Keratinocyte (primary cell): ENCODE data around the gene COL16A1. TPM values are rescaled to one million over a fixed set of nuclear protein-coding genes. Genes with fewer than 3 reads are reported as not detected.

Experiments
- DNase-seq: peaks from one replicate; pipeline ENCODE4 v3.0.0-alpha.2; 2011; ENCODE audit warnings: low read depth, missing footprints, low spot score
- FAIRE-seq: peaks from 2 replicates; lab custom pipeline; 2011; peaks lifted over from hg19 to GRCh38; lab: Jason Lieb, UNC
- H2AFZ ChIP-seq: 2 replicates; pipeline ENCODE4 v1.6.0; 2012; ENCODE audit warnings: low read length, control low read depth, inconsistent platforms; ENCODE audit not compliant: control insufficient read depth
- H3K27ac ChIP-seq: 2 replicates; pipeline ENCODE4 v1.5.1; 2011; ENCODE audit warnings: low read length; ENCODE audit not compliant: control insufficient read depth, insufficient read depth
- H3K27me3 ChIP-seq: 3 replicates; pipeline ENCODE4 v1.6.0; 2011; ENCODE audit warnings: low read length; ENCODE audit not compliant: control insufficient read depth, insufficient read depth; ENCODE audit errors: extremely low read depth
- H3K36me3 ChIP-seq, 2 experiments: 2 replicates in 1 of 2; 3 replicates in 1 of 2; pipeline ENCODE4 v1.5.1; 2011; ENCODE audit warnings: low read length in 2 of 2, mild to moderate bottlenecking in 1 of 2; ENCODE audit not compliant: control insufficient read depth in 2 of 2, insufficient read depth in 2 of 2; ENCODE audit errors: extremely low read depth in 1 of 2
- H3K4me1 ChIP-seq: 3 replicates; pipeline ENCODE4 v1.5.1; 2011; ENCODE audit warnings: low read length; ENCODE audit not compliant: control insufficient read depth, insufficient read depth; ENCODE audit errors: extremely low read depth
- H3K4me2 ChIP-seq: 3 replicates; pipeline ENCODE4 v1.6.0; 2011; ENCODE audit warnings: low read depth, low read length; ENCODE audit not compliant: control insufficient read depth, insufficient read depth; ENCODE audit errors: extremely low read depth
- H3K4me3 ChIP-seq, 3 experiments: fragments of 200-600 bp in 1 of 3; sonication (generic) in 1 of 3; 2 replicates in 2 of 3; 3 replicates in 1 of 3; pipeline ENCODE4 v1.5.1; 2011 to 2016; ENCODE audit warnings: low read length in 3 of 3, mild to moderate bottlenecking in 3 of 3, control low read depth in 2 of 3, inconsistent platforms in 1 of 3, low read depth in 1 of 3, mixed read lengths in 1 of 3, mixed run types in 1 of 3, moderate library complexity in 1 of 3; ENCODE audit not compliant: control insufficient read depth in 2 of 3, insufficient read depth in 2 of 3; ENCODE audit errors: extremely low read depth in 1 of 3
- H3K79me2 ChIP-seq: 2 replicates; pipeline ENCODE4 v1.6.0; 2012; ENCODE audit warnings: low read length; ENCODE audit not compliant: control insufficient read depth, insufficient read depth
- H3K9ac ChIP-seq: 3 replicates; pipeline ENCODE4 v1.6.0; 2011; ENCODE audit warnings: low read length; ENCODE audit not compliant: control insufficient read depth, insufficient read depth; ENCODE audit errors: extremely low read depth
- H3K9me1 ChIP-seq: 3 replicates; pipeline ENCODE4 v1.6.0; 2011; ENCODE audit warnings: low read length; ENCODE audit not compliant: control insufficient read depth, insufficient read depth; ENCODE audit errors: extremely low read depth
- H3K9me3 ChIP-seq: 2 replicates; pipeline ENCODE4 v1.5.1; 2012; ENCODE audit warnings: low read depth, low read length; ENCODE audit not compliant: control insufficient read depth
- H4K20me1 ChIP-seq: 3 replicates; pipeline ENCODE4 v1.6.0; 2011; ENCODE audit warnings: low read length; ENCODE audit not compliant: control insufficient read depth, insufficient read depth; ENCODE audit errors: extremely low read depth
- EZH2 ChIP-seq: IDR thresholded peaks from one replicate; pipeline ENCODE4 v1.6.1; 2012; ENCODE audit warnings: inconsistent platforms, mild to moderate bottlenecking, low read length, moderate library complexity
- dilution Hi-C: fragments of 300-500 bp; cut with MboI; formaldehyde crosslinking; loops from one replicate; pipeline ENCODE4 v1.7.0; 2020; ENCODE audit warnings: low sequenced_read_pairs; ENCODE audit not compliant: extremely low pct_ligation_motif_present
- polyA plus RNA-seq, 5 experiments: library from polyadenylated mRNA; depleted of rRNA in 3 of 5; stranded (reverse) in 3 of 5; stranded (forward) in 1 of 5; unstranded in 1 of 5; fragments of >200 nt; gene quantifications; 1 replicate in 1 of 5; 2 replicates in 3 of 5; 3 replicates in 1 of 5; pipeline versions ENCODE4 v1.2.1 to v1.2.3, GENCODE V29; 2011 to 2012; ENCODE audit warnings: missing spikeins in 2 of 5, low read depth in 1 of 5, low replicate concordance in 1 of 5
- TF ChIP-seq, protein P1 (sequence below), 3 experiments: IDR thresholded peaks in 1 of 3; conservative IDR thresholded peaks in 1 of 3; optimal IDR thresholded peaks in 1 of 3; 2 replicates in 2 of 3; 3 replicates in 1 of 3; pipeline versions ENCODE3 to v1.5.1; 2011; ENCODE audit warnings: low read length in 3 of 3, mild to moderate bottlenecking in 3 of 3, moderate library complexity in 2 of 3, control low read depth in 1 of 3, inconsistent platforms in 1 of 3; ENCODE audit not compliant: insufficient read depth in 2 of 3; ENCODE audit errors: extremely low read depth in 1 of 3

COL16A1 gene
- polyA plus RNA-seq, 1 donor (not counting 4 experiments of a cell fraction or from before 2014, with no cell fraction given) = 43.4 TPM

DNA sequence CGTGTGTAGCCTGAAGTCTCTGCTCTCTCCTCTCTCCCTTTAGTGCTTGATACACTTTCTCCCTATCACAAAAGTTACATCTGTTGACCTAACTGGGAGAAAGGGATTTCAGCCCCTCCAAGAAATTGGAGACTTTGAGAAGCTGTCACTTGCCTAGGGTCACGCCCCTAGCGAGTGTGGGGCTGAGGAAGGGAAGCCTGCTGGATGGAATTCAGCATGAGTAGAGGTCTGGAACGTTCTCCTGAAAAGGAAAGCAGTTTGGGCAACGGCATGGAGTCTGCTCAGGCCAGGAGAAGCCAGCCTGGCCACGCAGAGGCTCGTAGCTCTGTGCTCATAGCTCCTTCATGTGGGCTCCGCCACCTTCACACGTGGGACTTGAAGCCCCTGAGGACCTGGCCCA, 22.4 kb downstream of the COL16A1 start:
- dilution Hi-C loops = no loop called here

DNA sequence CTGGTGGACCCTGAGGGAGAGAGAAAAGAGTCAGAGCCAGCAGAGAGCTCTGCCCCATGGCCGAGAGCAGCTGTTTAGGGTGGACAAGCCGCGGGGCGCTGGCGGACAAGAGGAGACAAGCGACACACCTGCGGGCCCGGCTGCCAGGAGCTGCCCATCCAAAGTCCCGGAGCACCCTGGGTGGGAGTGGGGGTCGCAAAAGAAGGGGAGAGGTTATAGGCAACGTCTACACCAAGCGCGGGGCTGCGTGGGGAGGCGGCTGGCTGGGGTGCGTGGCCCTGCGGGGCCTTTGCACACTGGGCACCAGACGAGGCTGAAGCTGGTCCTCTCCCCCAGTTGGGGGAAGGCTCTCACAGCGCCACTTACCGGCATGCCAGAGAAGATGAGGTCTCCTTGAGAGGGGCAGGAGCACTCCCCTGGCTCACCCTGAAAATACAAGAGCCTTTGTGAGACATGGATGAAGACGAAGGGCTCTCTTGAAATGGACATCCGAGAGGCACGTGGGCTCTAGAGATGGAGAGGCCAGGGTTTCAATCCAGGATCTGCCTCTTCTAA, 24.1 kb downstream of the COL16A1 start:
- H3K9ac ChIP-seq = no peak overlapping the region
- TF ChIP-seq, protein P1, sequence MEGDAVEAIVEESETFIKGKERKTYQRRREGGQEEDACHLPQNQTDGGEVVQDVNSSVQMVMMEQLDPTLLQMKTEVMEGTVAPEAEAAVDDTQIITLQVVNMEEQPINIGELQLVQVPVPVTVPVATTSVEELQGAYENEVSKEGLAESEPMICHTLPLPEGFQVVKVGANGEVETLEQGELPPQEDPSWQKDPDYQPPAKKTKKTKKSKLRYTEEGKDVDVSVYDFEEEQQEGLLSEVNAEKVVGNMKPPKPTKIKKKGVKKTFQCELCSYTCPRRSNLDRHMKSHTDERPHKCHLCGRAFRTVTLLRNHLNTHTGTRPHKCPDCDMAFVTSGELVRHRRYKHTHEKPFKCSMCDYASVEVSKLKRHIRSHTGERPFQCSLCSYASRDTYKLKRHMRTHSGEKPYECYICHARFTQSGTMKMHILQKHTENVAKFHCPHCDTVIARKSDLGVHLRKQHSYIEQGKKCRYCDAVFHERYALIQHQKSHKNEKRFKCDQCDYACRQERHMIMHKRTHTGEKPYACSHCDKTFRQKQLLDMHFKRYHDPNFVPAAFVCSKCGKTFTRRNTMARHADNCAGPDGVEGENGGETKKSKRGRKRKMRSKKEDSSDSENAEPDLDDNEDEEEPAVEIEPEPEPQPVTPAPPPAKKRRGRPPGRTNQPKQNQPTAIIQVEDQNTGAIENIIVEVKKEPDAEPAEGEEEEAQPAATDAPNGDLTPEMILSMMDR (optimal IDR thresholded peaks at IDR 0.05 in 1 of 3, IDR thresholded peaks at IDR 0.05 in 1 of 3, conservative IDR thresholded peaks at IDR 0.05 in 1 of 3; ENCODE audit: extremely low read depth in 1 of 3, insufficient read depth in 2 of 3, low read length in 3 of 3) = no peak
- no peak for TF ChIP-seq EZH2
- no peak for FAIRE-seq

More for the DNA sequence above, 22.4 kb downstream of the COL16A1 start:
- Histone ChIP-seq H3K9me3 (no peaks in the 10 kb centered on the region), H3K9me1 (no peaks in the 10 kb centered on the region), H3K79me2 (no peaks in the 10 kb centered on the region), H3K27ac (no peak overlapping the region), H2AFZ (no peak overlapping the region), H4K20me1 (no peaks in the 10 kb centered on the region), H3K4me3 (no peak overlapping the region), H3K27me3 (no peaks in the 10 kb centered on the region), H3K9ac (no peak overlapping the region), H3K4me2 (no peak overlapping the region), H3K4me1 (no peaks in the 10 kb centered on the region), H3K36me3 (peaks cover 52 to 70% of the 10 kb centered on the region in 2 experiments)
- FAIRE-seq (no peak), DNase-seq (no peak)
- TF ChIP-seq, protein P1 (optimal IDR thresholded peaks at IDR 0.05 in 1 of 3, IDR thresholded peaks at IDR 0.05 in 1 of 3, conservative IDR thresholded peaks at IDR 0.05 in 1 of 3; ENCODE audit: extremely low read depth in 1 of 3, insufficient read depth in 2 of 3, low read length in 3 of 3) = no peak
- TF ChIP-seq EZH2 = no peak

More for the DNA sequence above, 24.1 kb downstream of the COL16A1 start:
- DNase-seq = no peak
- H3K4me1 ChIP-seq = no peaks in the 10 kb centered on the region
- H3K27ac ChIP-seq = no peak overlapping the region
- dilution Hi-C loops = no loop called here
- no peaks in the 10 kb centered on the region for H3K9me3 ChIP-seq
- no peak overlapping the region for H3K4me3 ChIP-seq
- no peaks in the 10 kb centered on the region for H3K27me3 ChIP-seq
- peaks cover 44 to 63% of the 10 kb centered on the region in 2 experiments for H3K36me3 ChIP-seq
- H3K4me2 ChIP-seq = no peak overlapping the region
- no peaks in the 10 kb centered on the region for H3K79me2 ChIP-seq
- H3K9me1 ChIP-seq = no peaks in the 10 kb centered on the region
- H2AFZ ChIP-seq = no peak overlapping the region
- no peaks in the 10 kb centered on the region for H4K20me1 ChIP-seq
